Measurements from ENCODE around the gene KRTAP12-3.

Gene KRTAP12-3

DNA sequence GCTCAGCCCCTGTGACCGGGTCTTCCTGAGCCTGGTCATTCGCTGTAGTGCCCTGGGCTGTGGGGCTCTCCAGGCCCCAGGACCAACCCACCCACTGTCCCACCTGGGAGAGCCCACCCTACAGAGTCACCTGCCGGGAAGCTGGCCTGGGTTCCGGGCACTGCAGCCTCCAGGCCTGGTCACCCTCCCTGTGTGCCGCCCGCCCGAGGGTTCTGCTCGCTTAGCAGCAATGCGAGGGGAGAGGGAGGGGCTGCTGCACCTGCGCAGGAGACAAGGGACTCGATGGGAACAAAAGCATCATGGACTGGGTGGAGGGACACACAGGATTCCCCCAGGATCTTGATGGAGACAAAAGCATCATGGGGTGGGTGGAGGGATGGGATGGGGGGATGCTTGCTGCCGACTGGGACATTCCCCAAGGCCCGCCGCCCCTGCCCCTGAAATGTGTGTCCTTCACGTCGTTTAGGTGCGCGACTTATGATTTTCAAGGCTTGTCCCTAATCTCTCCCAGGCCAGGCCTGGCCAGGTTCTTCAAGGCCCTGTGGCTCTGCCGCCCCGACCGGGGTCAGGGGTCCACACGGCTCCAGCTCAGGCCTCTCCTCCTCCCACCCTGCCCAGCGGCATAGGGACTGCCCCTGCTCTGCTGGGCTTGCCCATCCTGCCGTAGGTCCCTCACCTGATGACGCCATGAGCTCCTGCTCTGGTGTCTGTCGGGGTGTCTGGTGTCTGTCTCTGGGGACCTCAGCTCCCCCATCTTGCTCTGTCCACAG is 44.2 kb upstream of the KRTAP12-3 start:
- DNase-seq (ENCODE audit: low spot score) = no peak
- ChIA-PET POLR2A (ENCODE audit: low non-redundant PET) (interaction anchor here (0.5 kb wide), 1 partner anchor 1111 kb away, joined by 3 read pairs; no protein-coding TSS in a partner anchor), CTCF (interaction anchor here (0.6 kb wide), 1 partner anchor 185 kb away, joined by 4 read pairs; no protein-coding TSS in a partner anchor)
- H3K27ac ChIP-seq = no peak overlapping the region
- TF ChIP-seq, protein P1, sequence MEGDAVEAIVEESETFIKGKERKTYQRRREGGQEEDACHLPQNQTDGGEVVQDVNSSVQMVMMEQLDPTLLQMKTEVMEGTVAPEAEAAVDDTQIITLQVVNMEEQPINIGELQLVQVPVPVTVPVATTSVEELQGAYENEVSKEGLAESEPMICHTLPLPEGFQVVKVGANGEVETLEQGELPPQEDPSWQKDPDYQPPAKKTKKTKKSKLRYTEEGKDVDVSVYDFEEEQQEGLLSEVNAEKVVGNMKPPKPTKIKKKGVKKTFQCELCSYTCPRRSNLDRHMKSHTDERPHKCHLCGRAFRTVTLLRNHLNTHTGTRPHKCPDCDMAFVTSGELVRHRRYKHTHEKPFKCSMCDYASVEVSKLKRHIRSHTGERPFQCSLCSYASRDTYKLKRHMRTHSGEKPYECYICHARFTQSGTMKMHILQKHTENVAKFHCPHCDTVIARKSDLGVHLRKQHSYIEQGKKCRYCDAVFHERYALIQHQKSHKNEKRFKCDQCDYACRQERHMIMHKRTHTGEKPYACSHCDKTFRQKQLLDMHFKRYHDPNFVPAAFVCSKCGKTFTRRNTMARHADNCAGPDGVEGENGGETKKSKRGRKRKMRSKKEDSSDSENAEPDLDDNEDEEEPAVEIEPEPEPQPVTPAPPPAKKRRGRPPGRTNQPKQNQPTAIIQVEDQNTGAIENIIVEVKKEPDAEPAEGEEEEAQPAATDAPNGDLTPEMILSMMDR (conservative IDR thresholded peaks at IDR 0.05; ENCODE audit: low read depth) = no peak

DNA sequence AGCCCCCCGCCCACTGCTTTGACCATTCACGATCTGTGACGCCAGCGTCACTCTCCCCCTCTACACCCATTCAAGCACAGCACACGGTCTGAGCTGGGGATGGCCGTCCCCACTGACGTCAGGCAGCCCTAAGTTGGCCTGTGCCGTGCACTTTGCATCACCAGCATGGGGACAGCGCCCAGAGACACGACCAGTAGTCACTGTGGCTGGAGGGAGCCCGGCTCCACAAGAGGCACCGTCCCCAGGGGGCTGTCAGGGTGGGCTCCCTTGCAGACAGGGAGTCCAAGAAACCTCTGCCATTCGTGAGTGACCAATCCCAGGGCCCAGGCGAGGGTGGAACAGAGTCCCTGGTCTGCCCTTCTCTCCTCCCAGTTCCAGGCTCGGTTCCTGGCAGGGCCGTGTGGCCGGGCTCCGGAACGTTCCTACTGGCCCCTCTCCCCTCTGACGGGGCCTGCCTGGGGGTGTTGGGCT is 43.5 kb upstream of the KRTAP12-3 start:
- CTCF ChIA-PET = no interaction called here
- POLR2A ChIA-PET (ENCODE audit: low non-redundant PET) = interaction anchor here (0.5 kb wide), 1 partner anchor 1110 kb away, joined by 3 read pairs; no protein-coding TSS in a partner anchor
- no peak overlapping the region for H3K27ac ChIP-seq
- no peak for DNase-seq (ENCODE audit: low spot score)
- TF ChIP-seq, protein P1 (conservative IDR thresholded peaks at IDR 0.05; ENCODE audit: low read depth) = no peak

DNA sequence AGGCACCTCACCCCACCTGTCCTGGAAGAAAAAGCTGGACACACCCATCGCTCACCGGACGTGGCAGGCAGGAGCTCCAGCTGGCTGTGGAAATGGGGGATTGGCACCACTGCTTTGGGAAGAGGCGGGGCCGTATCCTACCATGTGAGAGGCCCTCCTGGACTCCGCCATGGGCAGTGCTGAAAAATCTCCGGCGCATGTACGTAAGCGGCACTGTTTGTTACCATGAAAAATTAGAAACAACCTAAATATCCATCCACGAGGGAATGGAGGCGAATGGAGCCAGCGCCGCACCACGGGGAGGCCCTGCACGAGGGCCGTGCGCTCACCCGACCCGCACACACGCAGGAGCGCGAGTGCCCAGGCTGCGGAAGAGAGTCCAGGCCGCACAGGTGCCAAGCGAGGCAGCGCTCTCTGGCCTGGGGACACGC is 42.8 kb upstream of the KRTAP12-3 start:
- TF ChIP-seq, protein P1 (conservative IDR thresholded peaks at IDR 0.05; ENCODE audit: low read depth) = no peak
- POLR2A ChIA-PET (ENCODE audit: low non-redundant PET) = no interaction called here
- H3K27ac ChIP-seq = no peak overlapping the region
- DNase-seq (ENCODE audit: low spot score) = no peak
- CTCF ChIA-PET = no interaction called here

DNA sequence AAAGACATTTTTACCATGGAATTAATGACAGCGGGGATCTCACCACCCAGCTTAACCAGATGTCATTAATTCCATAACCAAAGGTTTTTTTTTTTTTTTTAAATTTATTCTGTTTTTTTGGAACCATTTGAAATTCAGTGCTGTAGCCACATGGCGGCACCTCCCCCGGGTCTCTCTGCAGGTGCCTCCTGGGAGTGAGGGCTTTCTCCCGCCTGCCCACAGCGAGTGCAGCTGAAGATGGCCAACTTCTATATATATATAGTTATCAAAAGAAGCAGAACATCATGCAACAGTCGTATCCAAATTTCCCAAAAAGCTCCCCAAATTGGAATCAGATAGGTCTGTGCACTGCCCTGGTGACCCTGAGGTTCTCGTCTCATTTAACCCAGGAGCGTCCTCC is 42.3 kb upstream of the KRTAP12-3 start:
- ChIA-PET POLR2A (ENCODE audit: low non-redundant PET) (no interaction called here), CTCF (interaction anchor here (0.6 kb wide), 1 partner anchor 32 kb away, joined by 3 read pairs; no protein-coding TSS in a partner anchor)
- DNase-seq (ENCODE audit: low spot score) = no peak
- TF ChIP-seq, protein P1 (conservative IDR thresholded peaks at IDR 0.05; ENCODE audit: low read depth) = no peak
- no peak overlapping the region for H3K27ac ChIP-seq

DNA sequence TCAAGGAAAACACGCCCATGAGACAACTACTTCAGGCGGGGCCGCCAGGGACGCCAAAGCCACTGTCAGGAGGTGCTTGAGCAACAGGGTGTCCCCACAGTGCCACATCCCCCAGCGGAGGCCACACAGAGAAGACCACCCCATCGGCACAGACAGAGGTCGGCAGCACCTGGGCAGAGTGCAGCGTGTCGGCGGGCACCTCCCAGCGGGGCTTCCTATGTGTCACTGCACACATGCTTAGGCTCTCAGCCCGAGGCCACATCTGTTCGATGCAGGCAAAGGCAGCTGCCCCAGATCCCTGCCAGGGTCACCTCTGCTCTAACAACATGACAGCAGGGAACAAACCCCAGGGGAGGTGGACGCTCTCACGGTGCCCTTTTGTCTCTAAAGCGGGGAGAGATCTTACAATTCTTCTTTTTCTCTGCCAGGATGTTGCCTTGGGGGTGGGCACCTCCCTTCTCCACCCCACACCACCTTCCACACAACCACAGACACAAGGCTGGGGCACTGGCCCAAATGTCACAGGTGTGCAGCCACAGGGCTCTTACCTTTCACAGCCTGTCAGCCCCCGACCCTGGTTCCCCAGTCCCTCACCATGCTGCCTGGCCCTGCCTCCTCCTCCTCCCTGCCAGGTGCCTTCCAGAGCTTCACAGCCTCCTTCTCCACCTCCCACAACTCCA is 41.7 kb upstream of the KRTAP12-3 start:
- no peak for DNase-seq (ENCODE audit: low spot score)
- POLR2A ChIA-PET (ENCODE audit: low non-redundant PET) = no interaction called here
- TF ChIP-seq, protein P1 (conservative IDR thresholded peaks at IDR 0.05; ENCODE audit: low read depth) = no peak
- H3K27ac ChIP-seq = no peak overlapping the region
- CTCF ChIA-PET = interaction anchor here (0.6 kb wide), 1 partner anchor 33 kb away, joined by 3 read pairs; no protein-coding TSS in a partner anchor

DNA sequence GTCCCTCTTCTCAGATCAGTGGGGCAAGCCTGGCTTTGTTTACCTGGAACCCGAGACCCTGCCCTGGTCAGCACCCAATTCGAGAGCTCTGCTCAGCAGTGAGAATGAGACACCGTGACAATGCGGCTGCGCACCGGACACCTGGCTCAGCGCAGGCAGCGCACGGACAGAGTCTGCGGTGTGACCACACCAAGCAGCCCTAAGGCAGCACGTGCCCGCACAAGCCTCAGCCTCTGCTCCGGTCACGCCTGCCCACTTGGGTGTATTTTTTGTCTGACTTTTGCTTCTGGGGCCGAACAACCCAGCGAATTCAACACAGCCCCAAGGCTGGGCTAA is 41.2 kb upstream of the KRTAP12-3 start:
- TF ChIP-seq, protein P1 (conservative IDR thresholded peaks at IDR 0.05; ENCODE audit: low read depth) = no peak
- CTCF ChIA-PET = no interaction called here
- POLR2A ChIA-PET (ENCODE audit: low non-redundant PET) = no interaction called here
- DNase-seq (ENCODE audit: low spot score) = peak; percentile 9
- no peak overlapping the region for H3K27ac ChIP-seq

All from RWPE1 (cell line).